ENCODE results near the gene LTV1. TPM values are rescaled to one million over a fixed set of nuclear protein-coding genes. Genes with fewer than 3 reads are reported as not detected.

Gene LTV1
- total and polyA plus RNA-seq, 4 donors, result 14.0 to 25.5 (median 21.8) TPM

GRCh38 chr6:143902827-143903226, 59.7 kb downstream of the LTV1 start:
- no peak overlapping the region for H3K27ac ChIP-seq (ENCODE audit: low read depth, low read length)

GRCh38 chr6:143911028-143911427, 67.9 kb downstream of the LTV1 start:
- H3K4me1 ChIP-seq (ENCODE audit: control insufficient read depth, insufficient read depth, low read length), result no peaks in the 10 kb centered on the region
- no peak overlapping the region for H3K4me3 ChIP-seq (ENCODE audit: low read depth, low read length)
- H3K9me3 ChIP-seq (ENCODE audit: control insufficient read depth, insufficient read depth, low read length), result peaks cover 7% of the 10 kb centered on the region
- no peaks in the 10 kb centered on the region for H3K27me3 ChIP-seq (ENCODE audit: control insufficient read depth, insufficient read depth, low read length)
- 100% methylated on average over 1 of the region's 1 CpG for WGBS (ENCODE audit: insufficient coverage)
- H3K36me3 ChIP-seq (ENCODE audit: control insufficient read depth, insufficient read depth, low read length), result no peaks in the 10 kb centered on the region
- H3K27ac ChIP-seq (ENCODE audit: low read depth, low read length), result no peak overlapping the region
- no peak for DNase-seq (ENCODE audit: low read depth in 4 of 6, low spot score in 6 of 6)

More at GRCh38 chr6:143902827-143903226, 59.7 kb downstream of the LTV1 start:
- H3K4me3 ChIP-seq (ENCODE audit: low read depth, low read length), result no peak overlapping the region
- no peaks in the 10 kb centered on the region for H3K4me1 ChIP-seq (ENCODE audit: control insufficient read depth, insufficient read depth, low read length)
- no peaks in the 10 kb centered on the region for H3K27me3 ChIP-seq (ENCODE audit: control insufficient read depth, insufficient read depth, low read length)
- no peaks in the 10 kb centered on the region for H3K36me3 ChIP-seq (ENCODE audit: control insufficient read depth, insufficient read depth, low read length)
- 92% methylated on average over 2 of the region's 2 CpGs for whole genome bisulfite sequencing (ENCODE audit: insufficient coverage)
- no peak for DNase-seq (ENCODE audit: low read depth in 4 of 6, low spot score in 6 of 6)
- peaks cover under 1% of the 10 kb centered on the region for H3K9me3 ChIP-seq (ENCODE audit: control insufficient read depth, insufficient read depth, low read length)

DNA sequence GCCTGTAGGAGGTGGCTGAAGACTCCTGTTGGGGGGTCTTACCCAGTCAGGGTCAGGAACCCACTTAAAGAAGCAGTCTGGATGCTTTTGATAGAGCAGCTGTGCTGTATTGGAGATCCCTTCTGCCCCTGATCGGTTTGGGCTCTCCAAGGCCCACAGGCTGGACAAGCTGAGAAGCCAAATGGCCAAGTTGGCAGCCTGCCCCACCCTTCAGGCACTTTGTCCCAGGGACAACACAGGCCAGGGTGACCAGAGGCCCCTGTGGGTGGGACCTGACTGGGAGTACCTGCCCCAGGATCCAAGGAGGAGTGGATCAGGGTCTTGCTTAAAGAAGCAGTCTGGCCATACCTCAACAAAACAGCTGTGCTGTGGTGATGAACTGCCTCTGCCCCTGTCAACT, 69.5 kb downstream of the LTV1 start:
- Histone ChIP-seq H3K9me3 (ENCODE audit: control insufficient read depth, insufficient read depth, low read length) (peaks cover 7% of the 10 kb centered on the region), H3K27ac (ENCODE audit: low read depth, low read length) (no peak overlapping the region), H3K4me1 (ENCODE audit: control insufficient read depth, insufficient read depth, low read length) (no peaks in the 10 kb centered on the region), H3K27me3 (ENCODE audit: control insufficient read depth, insufficient read depth, low read length) (no peaks in the 10 kb centered on the region), H3K36me3 (ENCODE audit: control insufficient read depth, insufficient read depth, low read length) (no peaks in the 10 kb centered on the region), H3K4me3 (ENCODE audit: low read depth, low read length) (no peak overlapping the region)
- whole genome bisulfite sequencing (ENCODE audit: insufficient coverage), result 75% methylated on average over 1 of the region's 1 CpG
- no peak for DNase-seq (ENCODE audit: low read depth in 4 of 6, low spot score in 6 of 6)

Small RNA genes within 50 kb of the gene (small RNA-seq; reads per million reads assigned to genes)
- not detected for gene ZC2HC1B (ENCODE audit: low replicate concordance)

Other genes starting within 250 kb of the LTV1 start
- 100 to 1,000 TPM in 1 of 2 donors, 10 to 100 TPM in 1; 59.9 to 157 TPM for gene PHACTR2, start 165.4 kb upstream of the LTV1 start, total RNA-seq
- gene PHACTR2, start 165.4 kb upstream of the LTV1 start, polyA plus RNA-seq (ENCODE audit: insufficient read length in 2 of 2), result 10 to 100 TPM in 1 of 2 donors, 1 to 10 TPM in 1; 8.8 to 10.7 TPM
- gene ZC2HC1B, start 21.1 kb downstream of the LTV1 start, total RNA-seq, result under 1 TPM in 1 of 2 donors, not detected in 1; 0.17 TPM
- gene ZC2HC1B, start 21.1 kb downstream of the LTV1 start, polyA plus RNA-seq (ENCODE audit: insufficient read length in 2 of 2), result not detected
- gene PLAGL1, start 164.9 kb downstream of the LTV1 start, total RNA-seq, result 10 to 100 TPM; 20.4 to 22.7 TPM
- 10 to 100 TPM; 23.4 to 28.0 TPM for gene PLAGL1, start 164.9 kb downstream of the LTV1 start, polyA plus RNA-seq (ENCODE audit: insufficient read length in 2 of 2)